Stimulated activated CD4-positive, alpha-beta T cell treated with anti-CD3 and anti-CD28 coated beads, Interleukin-4, amount 100 ng/mL, for 24 hours (primary cell): ENCODE measurements around the gene NRG2.

ENCODE experiments used
- DNase-seq: peaks from one replicate; pipeline ENCODE4 v3.0.0-alpha.2; 2020

Gene NRG2

DNA sequence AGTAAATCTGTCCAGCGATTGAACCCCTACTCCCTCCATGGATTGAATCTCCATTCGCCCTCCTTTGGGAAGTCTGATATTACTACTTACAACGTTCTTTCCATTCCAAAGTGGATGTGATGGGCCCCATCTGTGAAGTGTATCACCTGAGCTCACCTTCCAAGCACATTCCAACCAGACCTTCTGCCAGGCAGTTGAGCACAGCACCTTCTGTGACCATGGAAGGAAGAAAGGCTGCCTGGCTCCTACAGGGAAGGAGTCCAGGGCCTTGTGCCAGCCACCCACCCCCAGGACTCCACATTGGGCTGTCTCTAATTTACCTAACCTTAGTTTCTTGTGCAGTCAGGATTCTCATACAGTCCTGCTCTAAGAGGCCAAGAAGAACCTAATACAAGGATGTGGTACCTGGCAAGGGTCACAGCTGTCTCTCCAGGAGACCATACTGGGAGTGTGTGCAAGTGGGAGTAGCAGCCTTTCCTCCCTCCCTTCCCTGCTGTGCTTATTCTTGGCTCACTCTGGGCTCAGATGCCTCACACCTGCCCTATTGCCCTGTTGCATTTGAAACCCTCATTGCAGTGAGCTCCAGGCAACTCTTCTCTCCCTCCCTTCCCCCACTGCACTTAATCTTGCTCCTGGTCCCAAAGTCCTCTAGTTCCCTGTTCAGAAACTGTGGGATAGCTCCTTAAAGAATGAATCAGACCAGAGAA, 116.1 kb downstream of the NRG2 start:
- DNase-seq, result no peak

DNA sequence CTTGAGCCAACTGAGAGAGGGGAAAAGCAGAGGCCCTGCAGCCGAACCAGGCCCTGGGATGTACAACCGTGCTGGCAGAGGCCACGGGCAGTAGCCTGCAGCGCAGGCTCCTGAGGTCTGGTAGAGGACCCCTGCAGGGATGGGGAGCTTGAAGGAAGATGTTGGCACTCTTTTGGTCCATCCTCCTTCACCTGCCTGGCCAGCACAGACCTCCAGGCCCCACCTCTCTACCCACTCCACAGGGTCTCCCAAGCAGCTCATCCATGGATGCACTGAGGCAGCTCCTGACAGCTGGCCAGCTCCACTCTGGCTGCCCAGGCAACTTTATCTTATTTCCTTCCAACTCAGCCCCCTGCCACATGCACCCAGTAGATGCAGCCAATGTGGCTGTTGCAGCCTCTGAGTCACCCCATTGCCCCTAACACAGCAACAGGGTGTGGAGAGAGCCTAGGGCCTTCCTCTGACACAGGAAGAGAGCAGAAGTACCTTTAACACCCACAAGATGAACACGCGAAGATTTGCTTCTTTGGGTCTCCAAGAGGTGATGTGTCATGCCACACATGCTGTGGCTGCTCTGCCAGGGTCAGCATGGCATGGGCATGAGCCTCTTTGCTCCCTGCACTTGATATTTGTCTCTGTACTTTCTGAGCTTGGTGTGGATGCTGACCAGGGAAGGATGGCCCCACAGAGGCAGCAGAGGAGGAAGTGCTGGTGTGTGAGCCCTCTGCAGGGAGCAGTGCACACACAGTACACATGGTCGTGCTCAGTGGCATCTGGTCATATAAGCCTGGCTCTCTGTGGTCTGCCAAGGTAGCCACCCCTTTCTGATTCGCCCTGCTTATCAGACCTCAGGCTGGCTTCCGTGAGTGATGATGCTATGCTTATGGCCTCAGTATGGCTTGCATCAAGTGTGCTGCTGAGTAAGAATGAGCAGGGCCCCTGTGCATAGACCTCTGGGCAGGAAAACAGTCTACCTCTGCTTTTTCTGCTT, 117.2 kb downstream of the NRG2 start:
- DNase-seq, result no peak

DNA sequence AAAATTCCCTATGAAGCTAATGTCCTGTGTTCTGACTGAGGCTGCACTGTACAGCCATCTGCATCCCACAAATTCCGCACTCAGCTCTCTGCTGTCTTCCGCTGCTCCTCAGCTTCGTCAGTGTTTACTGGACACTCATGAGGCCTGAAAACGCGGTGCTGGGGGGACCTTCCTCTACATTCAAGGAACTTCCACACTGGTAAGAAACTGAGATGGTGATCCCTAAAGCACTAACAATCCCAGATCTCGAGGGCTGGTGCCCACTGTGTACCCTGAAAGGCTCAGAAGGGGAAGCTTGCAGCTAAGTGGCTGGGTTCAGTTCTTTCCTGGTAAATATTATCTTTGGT, 117.9 kb downstream of the NRG2 start:
- no peak for DNase-seq

DNA sequence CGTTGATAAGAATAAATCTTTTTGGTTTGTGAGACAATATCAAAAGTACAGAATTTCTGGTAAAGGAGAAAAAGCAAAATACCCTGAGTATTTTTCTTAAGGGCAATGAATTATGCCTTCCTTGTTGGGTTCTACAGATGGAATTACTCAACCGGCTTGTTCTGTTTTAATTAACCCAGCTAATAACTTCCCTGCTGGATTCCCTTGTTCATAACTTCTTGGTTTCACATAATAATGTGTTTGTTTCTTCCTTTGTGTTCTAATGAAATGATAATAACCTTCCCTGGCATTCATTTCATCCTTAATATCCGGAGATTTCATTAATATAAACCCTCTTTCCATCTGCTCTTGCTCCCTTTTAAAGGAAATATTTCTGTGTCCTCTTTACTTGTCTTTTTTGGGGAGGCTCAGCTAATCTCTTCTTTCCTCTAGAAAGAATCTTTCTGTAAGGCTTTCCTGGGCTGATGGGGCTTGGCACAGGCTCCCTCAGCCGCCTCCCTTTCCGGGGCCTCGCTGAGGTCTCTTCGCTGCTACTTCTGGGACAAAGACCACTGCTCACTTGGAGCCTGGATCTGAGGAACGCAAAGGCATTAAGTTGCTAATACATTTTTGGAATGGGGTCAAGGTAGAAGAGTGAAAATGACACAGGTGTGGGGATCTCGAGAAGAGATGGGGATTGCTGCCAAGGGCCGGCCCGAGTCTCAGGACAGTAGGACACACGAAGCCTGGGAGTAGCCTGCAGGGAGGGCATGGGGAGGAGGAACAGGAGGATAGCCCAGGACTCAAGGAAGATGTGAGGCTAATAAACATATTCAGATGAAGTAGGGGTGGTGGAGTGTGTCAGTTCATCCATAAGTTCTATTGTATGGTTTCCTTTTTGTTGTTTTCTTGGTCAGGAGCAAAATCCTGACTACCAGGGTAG, 118.5 kb downstream of the NRG2 start:
- no peak for DNase-seq

DNA sequence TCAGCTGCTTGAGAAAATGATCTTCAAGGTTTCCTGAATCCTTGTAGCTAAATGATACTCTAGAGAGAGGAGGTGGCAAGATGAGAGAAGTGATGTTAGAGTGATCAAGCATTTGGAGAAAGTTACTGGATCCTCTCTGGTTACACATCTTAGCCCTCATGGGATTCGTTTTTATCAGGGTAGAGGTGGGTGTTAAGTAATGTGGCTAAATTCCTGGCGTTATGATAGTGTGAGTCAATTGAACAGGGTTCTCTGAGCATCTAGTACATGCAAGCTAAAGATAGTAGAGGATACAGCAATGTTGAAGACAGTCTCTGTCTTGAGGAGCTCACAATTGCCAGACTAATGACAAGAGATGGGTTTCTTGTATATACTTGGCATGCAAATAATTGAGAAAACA, 123.8 kb downstream of the NRG2 start:
- DNase-seq, result no peak

DNA sequence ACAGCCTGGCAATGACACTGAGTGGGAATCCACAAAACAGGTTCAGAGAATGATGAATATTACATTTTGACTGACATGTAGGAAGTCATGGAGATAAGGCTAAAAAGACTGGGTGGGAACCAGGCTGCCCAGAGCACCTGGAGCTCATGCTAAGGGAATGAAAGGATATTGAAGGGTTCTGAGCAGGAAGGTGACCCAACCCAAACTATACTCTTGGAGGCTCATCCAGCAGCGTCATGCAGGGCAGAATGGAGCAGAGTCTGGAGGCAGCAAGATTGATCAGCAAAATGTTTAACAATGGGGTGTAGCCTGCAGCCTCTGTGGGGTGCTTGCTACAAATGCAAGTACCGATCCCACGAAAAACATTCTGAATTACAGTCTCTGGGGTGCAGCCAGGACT, 127.3 kb downstream of the NRG2 start:
- no peak for DNase-seq

DNA sequence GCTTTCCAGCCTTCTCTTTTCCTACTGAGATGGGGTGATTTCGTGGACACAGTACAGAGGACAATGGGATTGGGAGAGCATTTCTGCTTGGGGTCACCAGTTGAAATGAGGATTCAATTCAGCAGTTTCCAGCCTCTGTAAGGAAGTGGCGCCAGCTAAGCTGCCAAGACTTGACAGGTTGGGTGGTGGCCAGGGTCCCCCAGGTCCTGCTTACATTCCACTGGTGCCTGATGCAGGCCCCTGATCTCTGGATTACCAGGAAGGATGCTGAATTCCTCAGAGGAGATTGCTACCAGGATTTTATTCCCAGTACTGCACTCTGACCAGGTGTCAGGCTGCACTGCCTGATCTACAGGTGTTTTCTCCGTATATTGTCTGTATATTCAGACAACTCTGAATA, 127.8 kb downstream of the NRG2 start:
- DNase-seq, result no peak

DNA sequence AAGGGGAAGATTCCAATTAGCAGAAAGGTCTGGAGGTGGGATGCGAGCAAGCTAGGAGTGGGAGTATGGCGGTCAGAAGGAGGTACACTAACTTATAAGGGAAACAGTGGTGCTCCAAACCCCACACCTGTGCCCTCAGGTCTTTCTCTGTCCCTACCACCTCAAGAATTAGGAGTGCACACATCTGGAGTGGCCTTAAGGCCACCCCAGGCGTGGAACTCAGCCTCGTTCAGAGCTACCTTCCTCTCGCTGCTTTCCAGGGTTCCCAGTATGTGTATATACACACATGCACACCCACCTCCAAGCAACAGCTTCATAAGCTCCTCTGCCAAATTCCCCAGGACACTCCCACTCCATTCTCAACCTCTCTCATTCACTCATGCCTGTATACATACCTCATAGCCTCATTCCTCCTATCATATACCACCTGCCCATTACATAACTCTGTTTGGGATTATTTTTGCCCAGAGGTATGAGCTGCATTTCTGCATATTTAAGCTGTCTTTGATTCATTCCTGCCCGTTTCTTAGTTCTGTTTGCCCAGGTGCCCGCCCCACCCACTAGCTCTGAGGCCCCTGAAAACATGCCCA, 128.8 kb downstream of the NRG2 start:
- DNase-seq, result no peak

DNA sequence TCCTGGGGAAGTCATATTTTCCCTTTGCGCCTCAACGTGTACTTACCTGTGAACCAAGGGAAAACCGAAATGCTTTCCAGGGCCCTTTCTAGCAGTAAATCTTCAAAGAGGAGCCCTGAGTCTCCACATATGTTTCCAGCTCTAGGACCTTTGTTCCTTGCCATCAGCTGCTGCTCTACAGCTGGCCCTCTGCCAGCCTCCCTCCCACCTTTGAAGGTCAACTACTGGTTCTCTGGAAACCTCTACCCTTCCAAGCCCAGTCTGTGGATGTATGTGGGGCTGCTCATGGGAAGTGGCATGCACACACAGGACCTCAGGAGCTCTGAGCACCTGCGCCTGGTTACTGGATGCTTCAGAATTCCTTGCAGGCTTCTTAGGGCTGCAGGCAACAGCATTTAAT, 130.3 kb downstream of the NRG2 start:
- no peak for DNase-seq

DNA sequence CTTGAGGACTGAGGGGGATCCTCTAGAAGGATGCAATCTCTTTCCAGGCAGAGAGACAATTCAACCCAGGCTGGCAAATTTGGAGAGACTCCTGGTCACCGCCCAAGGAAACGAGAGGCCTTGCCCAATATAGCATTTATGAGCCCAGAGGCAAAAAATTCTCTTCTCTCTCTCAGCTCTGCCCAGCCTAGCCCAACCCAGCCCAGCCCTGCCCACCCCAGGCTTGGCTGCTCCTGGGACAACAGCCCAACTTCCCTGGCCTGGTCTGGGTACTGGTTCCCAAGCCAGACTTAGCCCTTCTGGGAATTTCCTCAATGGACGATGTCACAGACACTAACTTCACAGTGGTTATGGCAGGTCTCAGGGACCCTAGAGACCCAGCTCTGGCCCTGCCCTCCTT, 130.9 kb downstream of the NRG2 start:
- DNase-seq, result no peak

DNA sequence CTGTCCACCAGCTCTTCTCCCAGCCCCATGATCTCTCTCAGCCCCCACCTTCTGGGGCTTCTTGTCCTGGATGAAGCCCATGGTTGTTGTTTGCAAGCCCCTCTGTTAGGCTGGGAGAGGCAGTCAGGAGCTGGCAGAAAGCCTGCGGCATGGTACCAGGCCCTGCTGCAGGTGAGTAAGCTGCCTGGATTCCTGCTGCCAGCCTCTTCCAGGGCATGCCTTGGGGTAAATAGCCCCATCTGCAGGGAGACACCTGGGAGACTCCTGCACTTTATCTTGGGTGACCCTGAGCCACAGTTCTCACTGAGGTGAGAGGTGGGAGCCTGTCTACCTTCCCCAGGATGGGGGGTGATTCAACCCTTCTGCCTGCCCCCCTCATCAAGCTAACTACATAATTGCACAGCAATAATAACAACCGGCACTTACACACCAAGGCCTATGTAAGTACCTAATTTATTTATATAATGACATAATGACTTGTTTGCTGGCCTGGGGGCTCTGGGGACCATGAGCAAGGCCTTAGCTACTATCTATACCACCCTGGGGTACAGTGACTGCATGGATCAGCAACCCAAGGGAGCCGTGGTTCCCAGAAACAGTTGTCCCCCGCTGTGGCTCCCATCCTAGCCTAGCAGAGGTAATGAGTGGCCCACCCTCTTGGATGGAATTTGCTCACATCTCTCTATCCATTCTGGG, 131.5 kb downstream of the NRG2 start:
- no peak for DNase-seq

DNA sequence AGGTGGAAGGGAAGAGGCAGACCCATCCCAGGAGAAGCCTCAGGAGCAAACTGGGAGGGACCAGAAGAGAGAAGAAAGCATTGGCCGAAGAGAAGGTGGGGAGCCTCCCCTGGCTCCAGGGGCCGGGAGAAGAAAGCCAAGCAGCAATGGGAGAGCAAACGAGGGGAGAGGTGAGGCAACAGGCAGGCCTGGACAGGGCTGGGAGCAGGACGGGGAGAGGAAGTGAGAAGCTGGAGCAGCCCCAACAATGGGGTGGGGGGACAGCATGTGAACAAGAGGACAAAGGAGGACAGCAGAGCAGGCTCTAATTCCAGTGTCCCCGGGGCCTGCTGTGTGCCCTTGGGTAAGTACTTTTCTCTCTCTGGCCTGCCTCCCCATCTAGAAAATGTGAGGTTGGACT, 132.2 kb downstream of the NRG2 start:
- no peak for DNase-seq

DNA sequence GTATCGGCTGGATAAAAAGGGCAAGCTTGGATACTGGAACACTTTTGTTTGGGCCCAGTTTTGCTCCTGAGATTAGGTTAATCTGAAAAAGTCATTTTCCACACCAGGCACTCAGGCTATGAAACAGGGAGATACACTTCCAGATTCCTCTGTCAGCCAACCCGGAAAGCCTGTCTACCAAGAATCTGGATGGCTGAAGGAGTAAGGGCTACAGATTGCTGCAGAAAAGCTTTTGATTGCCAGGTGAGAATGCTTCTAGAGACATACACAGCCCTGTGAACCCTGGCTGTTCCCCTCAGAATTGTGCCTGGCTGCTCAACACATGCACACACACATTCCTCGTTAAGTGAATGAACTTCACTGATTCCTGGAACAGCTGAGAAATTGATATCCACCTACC, 133.1 kb downstream of the NRG2 start:
- DNase-seq, result no peak

DNA sequence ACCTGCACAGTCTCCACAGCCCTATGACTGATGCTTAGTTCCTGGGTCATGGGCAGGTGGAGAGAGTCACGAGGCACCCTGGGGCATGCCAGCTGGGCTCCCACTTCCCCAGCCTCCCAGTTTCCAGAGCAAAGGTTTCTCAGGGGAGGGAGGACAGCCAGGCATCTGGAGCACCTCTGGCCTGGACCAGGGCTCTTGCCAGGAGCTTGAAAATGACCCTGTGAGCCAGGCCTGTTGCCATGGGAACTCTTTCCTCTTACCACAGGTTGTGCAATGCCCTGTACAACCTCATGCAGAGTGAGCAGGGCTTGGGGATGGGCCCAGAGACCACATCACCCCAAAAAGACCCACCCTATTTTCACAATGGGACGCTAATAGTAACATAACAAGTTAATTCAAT, 134.3 kb downstream of the NRG2 start:
- DNase-seq, result no peak

DNA sequence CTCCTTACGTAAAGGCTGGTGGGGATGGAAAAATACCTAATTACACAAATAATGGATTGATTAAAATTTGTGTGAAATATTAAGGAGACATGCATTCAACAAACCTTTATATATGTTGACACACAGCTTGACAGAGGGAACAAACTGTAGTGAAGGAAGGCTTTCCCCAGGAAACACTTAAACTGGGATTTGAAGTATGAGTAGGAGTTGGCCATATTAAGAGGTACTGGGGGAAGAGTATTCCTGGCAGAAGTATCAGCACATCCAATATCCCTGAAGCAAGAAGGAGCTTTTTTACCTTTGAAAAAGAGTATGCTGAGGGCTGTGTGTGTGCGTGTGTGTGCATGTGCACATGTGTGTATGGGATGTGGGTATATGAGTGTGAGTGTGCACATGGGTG, 136.4 kb downstream of the NRG2 start:
- DNase-seq, result no peak

DNA sequence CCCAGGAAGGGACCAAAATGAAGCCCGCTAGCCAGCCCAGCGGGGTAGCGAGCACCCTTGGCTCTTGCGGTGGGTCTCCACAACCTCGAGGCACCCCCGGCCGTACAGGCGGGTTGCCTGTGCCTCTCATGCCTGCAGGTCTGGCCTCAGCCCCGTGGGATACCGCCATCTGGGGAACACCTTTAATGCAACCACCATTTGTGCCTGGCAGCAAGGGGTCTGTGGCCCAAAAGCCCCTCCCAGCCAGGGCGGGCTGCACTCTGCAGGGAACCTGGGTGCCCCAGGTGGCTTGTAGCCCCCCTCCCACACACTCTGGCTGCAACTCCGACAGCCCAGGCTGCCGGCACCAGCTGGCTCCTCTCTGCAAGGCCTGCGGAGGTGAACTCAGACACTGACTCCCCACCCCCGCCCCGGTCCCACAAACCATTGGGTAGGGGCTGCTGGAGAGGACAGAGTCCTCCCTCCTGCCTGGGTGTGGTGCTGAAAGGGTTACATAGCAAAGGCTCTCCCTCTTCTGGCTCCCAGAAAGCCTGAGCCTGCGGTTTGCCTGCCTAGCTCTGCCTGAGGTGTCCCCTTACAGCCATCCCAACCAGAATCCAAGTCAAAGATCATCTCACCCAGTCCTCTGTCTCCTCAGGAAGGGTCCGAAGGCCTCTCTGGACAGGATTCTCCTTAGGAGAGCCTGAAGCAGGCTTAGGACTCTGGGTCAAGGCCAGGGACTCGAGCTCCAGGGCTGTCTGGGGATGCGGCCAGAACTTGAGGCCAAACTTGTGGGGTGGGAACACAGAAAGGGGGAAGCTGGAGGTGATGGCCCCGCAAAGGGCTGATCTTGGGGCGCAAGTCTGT, 138.1 kb downstream of the NRG2 start:
- no peak for DNase-seq

DNA sequence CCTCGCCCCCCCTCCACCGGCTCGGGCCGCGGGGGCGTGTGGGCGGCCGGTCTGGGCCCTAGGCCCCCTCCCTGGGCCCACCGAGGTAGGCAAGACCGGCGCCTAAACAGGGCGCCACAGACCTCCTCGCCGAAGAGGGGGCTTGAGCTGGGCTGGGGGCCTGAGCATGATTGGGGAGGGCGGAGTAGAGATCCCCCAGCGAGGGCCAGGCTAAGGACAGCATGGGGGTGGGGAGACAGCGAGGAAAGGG, 138.6 kb downstream of the NRG2 start:
- no peak for DNase-seq

DNA sequence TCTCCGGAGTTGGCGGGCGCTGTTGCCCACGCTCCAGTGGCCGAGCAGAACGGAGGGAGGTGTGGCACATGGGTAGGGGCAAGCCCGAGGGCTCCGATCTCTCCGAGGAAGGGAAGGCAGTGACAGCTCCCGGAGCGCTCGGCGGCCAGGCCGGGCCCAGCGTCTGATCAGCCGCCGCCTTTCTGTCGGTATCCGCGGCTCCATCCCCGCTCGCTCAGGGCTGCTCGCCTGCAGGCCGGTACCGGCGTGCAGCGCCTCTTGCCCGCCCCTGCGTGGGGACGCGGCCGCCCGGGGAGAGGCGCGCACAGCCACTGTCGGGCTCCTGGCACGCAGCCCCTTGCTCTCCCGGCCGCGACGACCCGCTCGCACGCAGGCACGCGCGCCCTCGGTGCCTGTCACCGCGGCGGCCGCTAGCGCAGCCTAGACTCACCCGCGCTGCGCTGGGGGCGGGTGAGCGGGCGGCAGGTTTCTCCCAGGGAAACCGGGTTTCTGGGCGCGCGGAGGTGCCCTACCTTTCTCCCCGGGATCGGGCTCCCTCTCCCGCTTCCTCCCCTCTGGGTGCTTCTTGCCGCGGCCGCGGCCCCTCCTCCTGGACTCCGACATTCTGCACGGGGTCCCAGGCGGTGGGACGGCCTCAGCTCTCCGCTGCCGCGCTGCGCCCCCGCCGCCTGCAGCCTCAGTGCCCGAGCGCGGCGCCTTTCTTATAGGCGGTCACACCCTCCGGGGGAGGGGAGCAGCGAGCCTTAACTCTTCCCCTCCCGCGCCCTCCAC, 139.1 kb downstream of the NRG2 start:
- no peak for DNase-seq

DNA sequence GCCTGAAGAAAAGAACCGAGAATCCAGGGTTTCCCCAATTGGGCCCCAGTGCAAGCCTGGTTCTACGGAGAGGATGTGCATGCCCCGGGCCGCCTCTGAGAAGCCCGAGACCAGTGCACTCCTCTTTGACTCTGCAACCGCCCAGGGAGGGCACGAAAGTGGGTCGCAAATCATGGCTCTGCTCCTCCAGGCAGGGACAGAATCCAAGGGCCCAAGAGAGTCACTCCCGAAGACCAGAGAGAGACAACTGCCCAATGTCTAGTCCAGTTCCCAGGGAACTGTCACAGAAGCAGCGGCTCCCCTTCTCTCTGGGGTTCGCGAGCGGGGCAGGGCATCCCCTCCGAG, 139.7 kb downstream of the NRG2 start:
- DNase-seq, result no peak

DNA sequence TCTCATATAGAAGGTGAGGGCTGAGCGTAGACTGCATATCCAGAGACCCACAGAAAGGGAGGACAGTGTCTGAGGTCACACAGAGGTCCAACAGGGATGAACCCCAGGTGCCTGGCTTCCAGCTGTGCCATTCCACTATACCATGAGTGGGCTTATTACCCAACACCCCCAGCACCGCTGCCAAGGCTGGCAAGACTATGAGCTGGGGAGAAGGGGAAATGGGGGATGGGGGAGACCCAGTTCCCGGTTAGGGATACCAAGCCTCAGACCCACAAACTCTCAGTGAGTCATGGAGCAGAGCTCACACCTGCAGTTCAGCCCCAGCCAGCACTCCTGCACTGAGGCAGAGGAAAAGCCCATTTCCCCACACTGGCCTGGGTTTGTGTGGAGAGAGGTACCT, 141.1 kb downstream of the NRG2 start:
- DNase-seq, result no peak

DNA sequence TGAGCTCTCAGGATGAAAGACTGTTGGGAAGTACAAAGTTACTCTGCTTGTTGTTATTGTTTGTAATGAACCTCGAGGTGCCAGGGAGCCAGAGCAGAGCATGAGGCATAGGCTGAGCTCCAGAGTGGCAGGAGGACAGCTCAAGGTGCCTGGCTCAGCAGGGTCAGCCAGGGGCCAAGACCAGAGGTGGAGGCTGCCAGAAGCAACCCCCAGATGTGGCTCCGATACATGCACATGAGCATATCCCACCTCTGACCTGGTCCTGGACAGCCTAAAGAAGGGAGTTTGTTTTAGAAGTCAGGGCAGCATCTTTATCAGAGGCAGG, 141.9 kb downstream of the NRG2 start:
- no peak for DNase-seq
